Liver (tissue), 3 donors: Measurements from ENCODE around the gene MORF4L1.

Source experiments
- HNF4A ChIP-seq, 2 donors: conservative IDR thresholded peaks; 2 replicates each; pipeline ENCODE4 v1.6.1; 2016; ENCODE audit warnings: antibody characterized with exemption in 2 of 2, mild to moderate bottlenecking in 2 of 2
- TAF1 ChIP-seq: conservative IDR thresholded peaks from 2 replicates; pipeline ENCODE4 v1.6.1; 2016; ENCODE audit warnings: antibody characterized with exemption, mild to moderate bottlenecking
- YY1 ChIP-seq: IDR thresholded peaks from 2 replicates; pipeline ENCODE4 v1.6.1; 2016; ENCODE audit warnings: antibody characterized with exemption, mild to moderate bottlenecking
- TF ChIP-seq, protein P1 (sequence below): fragments of 150-350 bp; IDR thresholded peaks from 2 replicates; pipeline ENCODE4 v1.5.1; 2017; ENCODE audit warnings: improper control_type of control experiment, low read depth, low read length; ENCODE audit not compliant: missing input control
- donor health status: healthy.
- donor health status: healthy.

DNA sequence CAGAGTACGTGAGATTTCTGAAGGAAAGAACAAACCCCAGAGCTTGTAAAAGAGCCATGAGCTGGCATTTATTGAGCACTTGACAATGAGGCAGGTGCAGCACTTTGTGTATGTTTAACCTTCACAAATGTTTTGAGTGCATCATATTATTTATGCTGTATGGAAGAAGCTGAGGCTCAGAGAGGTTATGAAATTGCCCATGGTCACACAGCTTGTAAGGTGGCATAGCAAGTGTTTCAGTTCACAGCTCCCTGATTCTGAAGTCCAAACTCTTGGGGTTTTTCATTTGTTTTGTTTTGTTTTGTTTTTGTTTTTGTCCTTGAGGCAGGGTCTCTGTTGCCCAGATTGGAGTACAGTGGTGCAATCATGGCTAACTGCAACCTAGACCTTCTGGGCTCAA is 36.4 kb upstream of the MORF4L1 start:
- TF ChIP-seq, protein P1, sequence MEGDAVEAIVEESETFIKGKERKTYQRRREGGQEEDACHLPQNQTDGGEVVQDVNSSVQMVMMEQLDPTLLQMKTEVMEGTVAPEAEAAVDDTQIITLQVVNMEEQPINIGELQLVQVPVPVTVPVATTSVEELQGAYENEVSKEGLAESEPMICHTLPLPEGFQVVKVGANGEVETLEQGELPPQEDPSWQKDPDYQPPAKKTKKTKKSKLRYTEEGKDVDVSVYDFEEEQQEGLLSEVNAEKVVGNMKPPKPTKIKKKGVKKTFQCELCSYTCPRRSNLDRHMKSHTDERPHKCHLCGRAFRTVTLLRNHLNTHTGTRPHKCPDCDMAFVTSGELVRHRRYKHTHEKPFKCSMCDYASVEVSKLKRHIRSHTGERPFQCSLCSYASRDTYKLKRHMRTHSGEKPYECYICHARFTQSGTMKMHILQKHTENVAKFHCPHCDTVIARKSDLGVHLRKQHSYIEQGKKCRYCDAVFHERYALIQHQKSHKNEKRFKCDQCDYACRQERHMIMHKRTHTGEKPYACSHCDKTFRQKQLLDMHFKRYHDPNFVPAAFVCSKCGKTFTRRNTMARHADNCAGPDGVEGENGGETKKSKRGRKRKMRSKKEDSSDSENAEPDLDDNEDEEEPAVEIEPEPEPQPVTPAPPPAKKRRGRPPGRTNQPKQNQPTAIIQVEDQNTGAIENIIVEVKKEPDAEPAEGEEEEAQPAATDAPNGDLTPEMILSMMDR, result no peak
- TF ChIP-seq YY1 (no peak), TAF1 (no peak), HNF4A (conservative IDR thresholded peaks at IDR 0.05) (no peak)
